ENCODE results near the gene LRP1B. TPM values are rescaled to one million over a fixed set of nuclear protein-coding genes. Genes with fewer than 3 reads are reported as not detected.

LRP1B gene
- total RNA-seq: not detected

GRCh38 chr2:142131010-142131669, at the start of gene LRP1B:
TSS of gene LRP1B (minus strand) at chr2:142131016. CDS start at chr2:142130729, 287 bp downstream.
- DNase-seq (no peak), ATAC-seq (no peak)
- H3K9me3 Mint-ChIP-seq (ENCODE audit: low read depth): no peaks in the 10 kb centered on the region
- intact Hi-C loops (cut with DNase I, micrococcal nuclease): no loop called here
- H3K4me3 Mint-ChIP-seq: peak within 1 kb of the TSS; percentile 2
- no peak within 1 kb of the TSS for H3K27ac Mint-ChIP-seq
- H3K4me1 Mint-ChIP-seq: peaks cover 7% of the 10 kb centered on the region
- POLR2A ChIA-PET: interaction anchor here (0.6 kb wide), 1 partner anchor 509 kb away, joined by 5 read pairs; no protein-coding TSS in a partner anchor
- H3K27me3 Mint-ChIP-seq: peaks cover 29% of the 10 kb centered on the region
- CTCF ChIA-PET: interaction anchor here (0.9 kb wide), 2 partner anchors 8 to 95 kb away, joined by 3 to 5 read pairs; no protein-coding TSS in a partner anchor
- H3K36me3 Mint-ChIP-seq (ENCODE audit: low read depth): no peaks in the 10 kb centered on the region

GRCh38 chr2:142179686-142180085, 48.9 kb upstream of the LRP1B start:
- Mint-ChIP-seq H3K36me3 (ENCODE audit: low read depth) (no peaks in the 10 kb centered on the region), H3K27ac (no peak overlapping the region), H3K27me3 (no peaks in the 10 kb centered on the region), H3K4me1 (no peaks in the 10 kb centered on the region), H3K9me3 (ENCODE audit: low read depth) (no peaks in the 10 kb centered on the region), H3K4me3 (no peak overlapping the region)
- no peak for DNase-seq
- ChIA-PET POLR2A (no interaction called here), CTCF (no interaction called here)
- no peak for ATAC-seq
- intact Hi-C loops (cut with DNase I, micrococcal nuclease): no loop called here

- no peaks in the 10 kb centered on the region for H3K9me3 Mint-ChIP-seq (ENCODE audit: low read depth)
- no peak overlapping the region for H3K27ac Mint-ChIP-seq
- no peaks in the 10 kb centered on the region for H3K27me3 Mint-ChIP-seq
- DNase-seq (no peak), ATAC-seq (no peak)
- ChIA-PET CTCF (no interaction called here), POLR2A (no interaction called here)
- no peaks in the 10 kb centered on the region for H3K4me1 Mint-ChIP-seq
- no peaks in the 10 kb centered on the region for H3K36me3 Mint-ChIP-seq (ENCODE audit: low read depth)
- no peak overlapping the region for H3K4me3 Mint-ChIP-seq
- intact Hi-C loops (cut with DNase I, micrococcal nuclease): no loop called here
These were observed 47.8 kb upstream of the LRP1B start for GRCh38 chr2:142178604-142179003.

DNA sequence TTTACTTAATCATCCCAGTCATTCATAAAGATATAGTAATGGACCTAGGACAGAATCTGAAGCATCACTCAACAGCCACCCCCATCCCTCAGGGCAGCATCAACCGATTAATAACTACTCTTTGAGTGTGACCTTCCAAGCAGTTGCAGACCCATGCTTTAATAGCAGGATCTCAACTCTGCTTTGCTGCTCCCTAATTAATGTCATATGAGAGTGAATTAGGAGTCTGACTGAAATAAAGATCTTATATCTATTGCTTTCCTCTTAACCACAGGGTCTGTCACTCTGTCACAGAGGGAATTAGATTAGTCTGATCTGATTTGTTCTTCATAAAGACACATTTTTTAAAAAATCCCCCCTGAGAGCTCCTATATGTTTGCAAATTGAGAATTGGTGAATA, 46.1 kb upstream of the LRP1B start:
- Mint-ChIP-seq H3K27ac (no peak overlapping the region), H3K9me3 (ENCODE audit: low read depth) (peaks cover 4% of the 10 kb centered on the region), H3K4me1 (no peaks in the 10 kb centered on the region), H3K27me3 (no peaks in the 10 kb centered on the region), H3K36me3 (ENCODE audit: low read depth) (no peaks in the 10 kb centered on the region), H3K4me3 (no peak overlapping the region)
- ATAC-seq: no peak
- intact Hi-C loops (cut with DNase I, micrococcal nuclease): no loop called here
- ChIA-PET POLR2A (no interaction called here), CTCF (no interaction called here)
- no peak for DNase-seq

DNA sequence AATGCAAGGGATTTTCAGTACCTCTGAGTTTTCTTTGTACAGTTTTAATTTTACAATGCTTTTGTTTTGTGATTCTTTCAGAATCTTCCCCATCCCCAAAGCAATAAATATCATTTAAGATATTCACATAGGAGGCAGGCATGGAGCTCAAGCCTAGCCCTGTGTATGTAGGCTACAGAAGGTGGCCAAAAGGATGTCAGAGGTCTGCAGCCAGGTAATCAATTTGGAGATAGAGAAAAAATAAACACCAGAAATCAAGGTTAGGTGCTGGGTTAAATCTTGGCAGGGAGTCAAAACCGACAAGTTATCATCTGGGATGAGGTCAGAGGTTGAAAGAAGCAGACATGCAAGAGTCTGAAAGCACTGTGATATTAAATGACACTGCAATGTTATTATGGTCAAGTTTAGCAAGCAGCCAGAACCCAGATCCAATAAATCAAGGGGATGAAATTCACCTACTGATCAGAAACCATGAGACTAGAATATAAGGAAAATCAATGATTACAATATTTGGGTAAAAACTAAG, 45.1 kb upstream of the LRP1B start:
- POLR2A ChIA-PET: no interaction called here
- Mint-ChIP-seq H3K27ac (no peak overlapping the region), H3K27me3 (no peaks in the 10 kb centered on the region), H3K4me1 (no peaks in the 10 kb centered on the region), H3K36me3 (ENCODE audit: low read depth) (no peaks in the 10 kb centered on the region), H3K9me3 (ENCODE audit: low read depth) (peaks cover 4% of the 10 kb centered on the region), H3K4me3 (no peak overlapping the region)
- ATAC-seq: no peak
- intact Hi-C loops (cut with DNase I, micrococcal nuclease): no loop called here
- no peak for DNase-seq
- CTCF ChIA-PET: no interaction called here

- Mint-ChIP-seq H3K4me1 (no peaks in the 10 kb centered on the region), H3K27me3 (no peaks in the 10 kb centered on the region), H3K9me3 (ENCODE audit: low read depth) (peaks cover 4% of the 10 kb centered on the region), H3K36me3 (ENCODE audit: low read depth) (no peaks in the 10 kb centered on the region), H3K4me3 (no peak overlapping the region), H3K27ac (no peak overlapping the region)
- no peak for DNase-seq
- CTCF ChIA-PET: no interaction called here
- ATAC-seq: no peak
- POLR2A ChIA-PET: no interaction called here
- intact Hi-C loops (cut with DNase I, micrococcal nuclease): no loop called here
These were observed 43.4 kb upstream of the LRP1B start for GRCh38 chr2:142174176-142174575.

DNA sequence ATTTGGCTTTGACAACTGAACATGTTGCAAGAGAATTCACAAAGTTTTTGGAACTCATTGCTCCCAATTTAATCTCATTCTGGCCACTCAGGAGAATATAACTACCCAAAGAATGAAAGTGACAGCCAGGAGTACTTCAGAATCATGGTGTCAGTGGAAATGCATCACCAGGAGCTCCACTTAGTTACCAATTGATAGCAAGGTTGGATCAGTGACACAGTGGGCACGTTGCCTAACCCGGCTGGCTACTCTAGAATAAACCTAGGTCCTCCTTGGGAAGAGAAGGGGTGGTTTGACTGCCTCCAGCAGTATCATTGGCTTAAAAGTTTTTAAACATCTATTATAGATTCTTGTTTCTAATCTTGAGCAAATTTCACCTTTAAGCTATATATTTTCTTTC, 40.0 kb upstream of the LRP1B start:
- no peak for DNase-seq
- no peak for ATAC-seq
- intact Hi-C loops (cut with DNase I, micrococcal nuclease): no loop called here
- Mint-ChIP-seq H3K4me3 (no peak overlapping the region), H3K9me3 (ENCODE audit: low read depth) (peaks cover 5% of the 10 kb centered on the region), H3K36me3 (ENCODE audit: low read depth) (no peaks in the 10 kb centered on the region), H3K27me3 (no peaks in the 10 kb centered on the region), H3K27ac (no peak overlapping the region), H3K4me1 (no peaks in the 10 kb centered on the region)
- POLR2A ChIA-PET: no interaction called here
- CTCF ChIA-PET: no interaction called here

DNA sequence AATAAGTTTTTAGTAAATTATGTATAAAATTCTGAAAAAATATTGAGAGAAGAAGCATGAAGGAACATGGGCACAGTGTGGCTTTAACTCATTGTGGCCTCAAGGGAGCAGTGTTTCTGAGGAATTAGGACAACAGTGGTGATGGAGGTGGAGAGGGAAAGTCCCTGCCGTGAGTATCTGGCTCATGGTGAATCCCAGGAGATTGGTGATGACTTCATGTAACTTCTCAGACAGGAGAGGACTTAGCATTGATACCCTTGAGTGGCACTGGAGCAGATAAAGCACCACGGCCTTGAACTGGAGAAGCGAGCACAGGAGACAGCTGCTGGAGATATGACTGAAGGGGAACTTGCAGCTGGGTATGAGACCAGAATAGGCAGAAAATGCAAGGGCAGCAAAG, 35.0 kb upstream of the LRP1B start:
- H3K9me3 Mint-ChIP-seq (ENCODE audit: low read depth): peaks cover 8% of the 10 kb centered on the region
- H3K36me3 Mint-ChIP-seq (ENCODE audit: low read depth): no peaks in the 10 kb centered on the region
- H3K4me3 Mint-ChIP-seq: no peak overlapping the region
- H3K27ac Mint-ChIP-seq: no peak overlapping the region
- H3K4me1 Mint-ChIP-seq: no peaks in the 10 kb centered on the region
- DNase-seq (no peak), ATAC-seq (peak; percentile 33)
- ChIA-PET CTCF (no interaction called here), POLR2A (no interaction called here)
- intact Hi-C loops (cut with DNase I, micrococcal nuclease): no loop called here
- H3K27me3 Mint-ChIP-seq: no peaks in the 10 kb centered on the region

DNA sequence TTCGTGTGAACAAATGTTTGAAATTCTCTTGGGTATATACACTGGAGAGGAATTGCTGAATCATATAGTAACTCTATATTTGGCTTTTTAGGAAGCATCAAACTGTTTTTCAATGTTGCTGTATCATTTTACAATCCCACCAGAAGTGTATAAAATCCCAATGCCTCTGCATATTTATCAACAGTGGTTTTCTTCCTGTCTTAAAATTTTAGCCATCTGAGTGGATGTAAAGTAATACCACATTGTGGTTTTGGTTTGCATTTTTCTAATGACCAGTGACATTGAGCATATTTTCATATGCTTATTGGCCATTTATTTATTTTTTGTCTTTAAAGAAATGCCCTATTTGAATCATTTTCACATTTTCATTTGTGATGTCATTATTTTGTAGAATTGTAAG, 22.8 kb upstream of the LRP1B start:
- ATAC-seq (no peak), DNase-seq (no peak)
- POLR2A ChIA-PET: no interaction called here
- intact Hi-C loops (cut with DNase I, micrococcal nuclease): no loop called here
- H3K27ac Mint-ChIP-seq: no peak overlapping the region
- CTCF ChIA-PET: no interaction called here
- no peaks in the 10 kb centered on the region for H3K9me3 Mint-ChIP-seq (ENCODE audit: low read depth)
- H3K4me3 Mint-ChIP-seq: no peak overlapping the region
- no peaks in the 10 kb centered on the region for H3K36me3 Mint-ChIP-seq (ENCODE audit: low read depth)
- no peaks in the 10 kb centered on the region for H3K27me3 Mint-ChIP-seq
- no peaks in the 10 kb centered on the region for H3K4me1 Mint-ChIP-seq

- intact Hi-C loops (cut with DNase I, micrococcal nuclease): no loop called here
- Mint-ChIP-seq H3K4me1 (no peaks in the 10 kb centered on the region), H3K9me3 (ENCODE audit: low read depth) (no peaks in the 10 kb centered on the region), H3K27ac (no peak overlapping the region), H3K36me3 (ENCODE audit: low read depth) (no peaks in the 10 kb centered on the region), H3K4me3 (no peak overlapping the region), H3K27me3 (no peaks in the 10 kb centered on the region)
- no peak for ATAC-seq
- POLR2A ChIA-PET: no interaction called here
- no peak for DNase-seq
- CTCF ChIA-PET: no interaction called here
These were observed 19.6 kb upstream of the LRP1B start for GRCh38 chr2:142150453-142150852.

GRCh38 chr2:142144547-142144946, 13.7 kb upstream of the LRP1B start:
- no peaks in the 10 kb centered on the region for H3K4me1 Mint-ChIP-seq
- H3K27me3 Mint-ChIP-seq: no peaks in the 10 kb centered on the region
- ATAC-seq (no peak), DNase-seq (no peak)
- H3K4me3 Mint-ChIP-seq: no peak overlapping the region
- POLR2A ChIA-PET: no interaction called here
- no peaks in the 10 kb centered on the region for H3K9me3 Mint-ChIP-seq (ENCODE audit: low read depth)
- CTCF ChIA-PET: no interaction called here
- intact Hi-C loops (cut with DNase I, micrococcal nuclease): loop anchor here in 1 of 2 experiments (10.0 kb wide), 1 partner anchor 840 kb away; no protein-coding TSS in a partner anchor
- H3K27ac Mint-ChIP-seq: no peak overlapping the region
- H3K36me3 Mint-ChIP-seq (ENCODE audit: low read depth): no peaks in the 10 kb centered on the region

DNA sequence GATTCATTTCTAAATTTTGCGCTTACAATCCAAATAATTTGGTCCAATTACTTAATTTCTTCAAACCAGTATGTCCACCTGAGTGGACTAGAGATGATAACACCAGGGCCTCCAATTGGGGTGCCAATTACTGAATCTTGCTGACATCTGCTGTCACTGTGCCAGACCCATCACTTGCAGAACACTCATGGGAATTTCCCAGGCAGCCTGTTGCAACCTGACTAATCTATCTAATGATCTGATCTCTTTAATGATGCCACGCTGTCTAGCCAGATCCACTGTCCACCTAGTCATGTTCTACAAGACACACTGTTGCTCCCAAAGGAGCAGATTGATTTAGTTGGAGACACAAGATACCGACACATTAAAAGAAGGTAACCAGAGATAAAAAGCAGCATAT, 11.8 kb upstream of the LRP1B start:
- no peak overlapping the region for H3K4me3 Mint-ChIP-seq
- ATAC-seq (no peak), DNase-seq (no peak)
- no peaks in the 10 kb centered on the region for H3K4me1 Mint-ChIP-seq
- POLR2A ChIA-PET: no interaction called here
- CTCF ChIA-PET: no interaction called here
- no peaks in the 10 kb centered on the region for H3K9me3 Mint-ChIP-seq (ENCODE audit: low read depth)
- intact Hi-C loops (cut with DNase I, micrococcal nuclease): loop anchor here in 1 of 2 experiments (10.0 kb wide), 1 partner anchor 842 kb away; no protein-coding TSS in a partner anchor
- no peak overlapping the region for H3K27ac Mint-ChIP-seq
- no peaks in the 10 kb centered on the region for H3K36me3 Mint-ChIP-seq (ENCODE audit: low read depth)
- H3K27me3 Mint-ChIP-seq: no peaks in the 10 kb centered on the region
